NCI-H1417 treated with DMSO at 0.1 percent for 48 hours (cell line): ENCODE results near the gene GRIA3.
"Not testable (repeated sequence)": the region's sequence is repeated elsewhere in the genome, so short reads cannot be mapped to it uniquely, and the experiment has no call there.

Experiments used
- DNase-seq: peaks from one replicate; lab custom pipeline; 2025; lab: John Stamatoyannopoulos, UW

The GRIA3 gene

DNA sequence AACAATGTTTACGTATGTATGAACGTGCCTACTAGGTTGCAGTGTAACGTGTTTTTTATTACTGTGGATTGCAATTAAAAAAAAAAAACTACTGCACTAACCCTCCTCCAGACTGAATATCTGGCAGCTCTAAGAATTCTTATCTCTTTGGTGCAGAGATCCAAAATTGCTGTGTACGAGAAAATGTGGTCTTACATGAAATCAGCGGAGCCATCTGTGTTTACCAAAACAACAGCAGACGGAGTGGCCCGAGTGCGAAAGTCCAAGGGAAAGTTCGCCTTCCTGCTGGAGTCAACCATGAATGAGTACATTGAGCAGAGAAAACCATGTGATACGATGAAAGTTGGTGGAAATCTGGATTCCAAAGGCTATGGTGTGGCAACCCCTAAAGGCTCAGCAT lies 280.6 kb downstream of the GRIA3 start:
- DNase-seq: no peak

GRCh38 chrX:123468481-123468880 lies 284.4 kb downstream of the GRIA3 start:
- no peak for DNase-seq

DNA sequence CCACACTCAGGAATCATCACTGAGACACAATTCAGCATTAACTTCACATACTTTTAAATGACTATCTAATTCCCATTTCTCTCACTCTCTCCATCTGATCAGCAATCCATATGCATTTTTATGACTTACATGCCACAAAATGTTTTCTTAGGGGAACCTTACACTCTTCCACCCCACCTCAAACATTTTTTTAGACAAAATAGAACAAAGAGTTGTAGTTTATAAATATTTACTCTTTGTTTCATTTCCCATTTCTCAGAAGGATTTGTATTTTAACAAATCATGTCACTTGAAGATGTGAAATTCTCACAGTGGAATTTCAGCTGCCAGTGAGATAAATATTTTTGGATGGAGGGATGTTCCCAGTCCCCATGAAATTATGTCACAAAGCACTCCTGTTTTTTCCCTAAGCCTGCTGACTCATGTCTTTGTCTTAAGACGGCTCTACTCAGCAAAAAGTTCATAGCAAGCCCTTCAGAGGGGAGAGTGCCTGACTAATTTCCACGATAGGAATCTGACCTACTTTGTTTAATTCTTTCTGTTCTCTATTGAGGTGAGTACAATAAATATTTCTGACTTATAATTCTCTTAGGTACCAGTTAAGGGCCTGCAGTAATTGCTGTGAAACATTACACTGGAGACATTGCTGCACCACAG lies 291.1 kb downstream of the GRIA3 start:
- DNase-seq: no peak

DNA sequence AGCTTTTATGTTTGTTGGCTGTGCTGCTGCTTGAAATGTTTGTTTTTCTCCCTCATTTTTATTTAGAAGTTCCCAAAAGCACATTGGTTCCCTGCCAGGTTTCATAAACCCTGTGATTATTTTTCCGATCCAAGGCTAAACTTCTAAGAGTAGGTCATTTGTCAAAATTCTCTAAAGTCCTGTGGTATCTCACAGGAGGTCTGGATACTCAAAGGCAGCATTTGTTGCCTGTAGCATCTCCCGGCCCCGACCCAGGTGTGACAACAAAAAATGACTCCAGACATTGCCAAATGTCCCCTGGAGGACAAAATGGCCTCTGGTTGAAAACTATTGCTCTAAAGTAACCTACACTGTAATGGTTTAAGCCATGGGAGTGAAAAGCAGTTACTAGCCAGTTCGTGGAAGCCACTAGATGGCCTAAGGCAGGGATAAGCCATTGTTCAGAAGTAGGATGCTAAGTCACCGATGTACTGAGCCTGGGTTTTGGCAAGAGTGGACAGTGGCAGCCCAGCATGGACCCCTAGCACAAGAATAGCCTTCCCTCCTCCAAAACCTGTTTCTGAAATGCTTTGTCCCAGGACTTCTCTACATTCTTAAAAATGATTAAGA lies 292.6 kb downstream of the GRIA3 start:
- DNase-seq: no peak

- no peak for DNase-seq
Observed at GRCh38 chrX:123477673-123478072, 293.6 kb downstream of the GRIA3 start.

DNA sequence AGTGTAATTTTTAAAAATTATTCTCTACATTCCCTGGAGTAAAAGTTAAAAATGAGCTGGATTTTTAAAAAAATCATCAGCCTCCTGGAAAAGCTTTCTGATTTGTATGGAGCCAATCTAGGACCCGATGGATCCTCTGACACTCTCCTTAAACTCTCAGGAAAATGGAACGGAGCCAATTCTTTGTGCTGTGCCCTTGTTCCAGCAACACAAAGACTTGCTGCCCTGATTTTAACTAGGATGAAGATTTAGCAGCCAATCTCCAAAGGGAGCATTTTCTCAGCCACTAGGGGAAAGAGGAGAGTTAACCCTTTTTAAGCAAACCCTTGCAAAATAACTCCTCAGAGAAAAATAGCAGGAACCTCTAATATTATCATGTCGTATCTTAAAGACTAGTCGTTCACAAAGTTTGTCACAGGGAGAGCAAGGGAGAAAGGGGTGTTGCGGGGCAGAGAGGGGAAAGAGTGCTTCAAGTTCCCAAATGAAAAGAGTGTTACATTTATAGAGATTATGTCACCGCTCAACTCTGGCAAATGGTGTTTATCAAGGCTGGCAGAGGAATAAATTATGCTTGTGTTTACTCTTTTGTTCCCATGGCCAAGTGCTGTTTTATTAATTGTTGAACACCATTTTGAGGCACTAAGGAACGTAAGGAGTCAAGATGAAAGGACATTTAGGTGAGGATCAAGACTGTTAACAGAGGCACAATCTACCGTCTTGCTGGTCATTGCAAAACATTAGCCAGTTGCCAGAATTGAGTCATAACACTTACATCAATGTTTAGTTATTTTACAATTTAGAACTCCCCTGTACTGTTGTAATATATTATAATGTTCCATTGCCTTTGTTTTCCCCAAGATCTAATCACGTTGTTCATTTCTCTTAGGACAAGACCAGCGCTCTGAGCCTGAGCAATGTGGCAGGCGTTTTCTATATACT lies 298.1 kb downstream of the GRIA3 start:
- DNase-seq: no peak

DNA sequence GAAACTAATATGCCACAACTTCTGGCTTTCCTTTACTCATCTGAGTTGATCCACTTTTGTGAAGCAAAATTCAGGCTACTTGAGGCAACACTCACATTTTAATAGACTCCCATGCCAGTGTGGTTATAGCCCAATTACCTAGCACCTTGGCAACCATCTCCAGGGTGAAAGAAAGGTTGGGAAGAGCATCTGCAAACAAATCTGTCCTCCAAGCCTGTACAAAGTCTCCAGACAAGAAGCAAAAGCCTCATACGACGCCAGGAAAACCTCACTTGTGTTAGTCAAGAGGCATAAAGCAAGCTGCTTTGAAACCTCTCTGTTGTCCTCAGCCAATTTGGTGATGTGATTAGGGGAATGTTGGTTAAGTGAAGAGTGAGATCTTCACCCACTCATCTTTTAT lies 302.2 kb downstream of the GRIA3 start:
- DNase-seq: no peak

- no peak for DNase-seq
Observed at GRCh38 chrX:123487236-123487635, 303.2 kb downstream of the GRIA3 start.

DNA sequence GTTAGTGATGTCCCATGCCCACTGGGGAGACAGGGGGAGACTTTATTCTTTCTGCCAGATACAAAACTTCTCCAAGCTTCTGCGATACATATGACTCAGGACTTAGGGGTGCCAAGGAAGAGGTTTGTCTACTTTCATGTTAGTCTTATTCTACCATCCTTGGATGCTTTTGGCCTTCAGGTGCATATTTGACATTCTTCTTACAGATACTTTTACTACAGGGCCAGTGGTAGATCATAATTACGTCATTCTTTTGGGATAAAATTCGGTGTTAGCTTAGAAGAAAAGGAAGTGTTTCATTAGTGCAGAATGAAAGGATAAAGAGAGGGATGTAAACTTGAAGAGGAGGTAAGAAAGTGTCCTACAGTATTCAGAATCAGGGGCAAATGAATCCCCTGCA lies 303.6 kb downstream of the GRIA3 start:
- no peak for DNase-seq

DNA sequence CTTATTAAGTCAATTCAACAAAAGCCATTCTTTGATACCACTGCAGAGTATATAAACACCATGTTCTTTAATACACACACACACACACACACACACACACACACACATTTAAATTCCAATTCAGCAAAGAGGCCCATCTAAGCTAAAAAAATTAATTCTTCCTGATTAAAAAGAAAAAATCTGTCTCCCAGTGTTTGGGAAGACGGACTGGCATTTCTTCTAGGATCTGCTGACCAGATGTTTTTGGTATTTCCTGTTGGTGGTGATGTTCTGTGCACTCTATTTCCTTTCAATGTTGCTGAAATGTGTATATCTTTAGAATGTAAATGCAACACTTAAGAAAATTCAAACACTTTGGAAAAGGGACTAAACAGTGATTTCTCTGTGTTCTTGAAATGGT lies 304.9 kb downstream of the GRIA3 start:
- DNase-seq: no peak

DNA sequence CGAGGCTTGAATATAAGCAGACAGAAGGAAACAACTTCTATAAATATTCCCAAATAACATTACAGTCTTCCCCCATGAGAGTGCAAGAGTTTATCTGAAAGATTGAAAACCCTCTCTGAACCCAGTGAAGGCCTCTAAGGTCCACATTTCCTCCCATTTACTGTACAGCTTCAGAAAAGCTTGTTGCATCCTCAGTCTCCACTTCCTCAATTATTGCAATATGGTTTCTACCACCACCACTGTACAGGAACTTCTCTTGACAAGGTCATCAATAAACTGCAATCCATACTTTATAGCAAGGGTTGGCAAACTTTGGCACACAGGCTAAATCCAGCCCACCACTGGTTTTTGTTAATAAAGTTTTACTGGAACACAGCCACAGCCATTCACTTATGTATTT lies 309.8 kb downstream of the GRIA3 start:
- no peak for DNase-seq

DNA sequence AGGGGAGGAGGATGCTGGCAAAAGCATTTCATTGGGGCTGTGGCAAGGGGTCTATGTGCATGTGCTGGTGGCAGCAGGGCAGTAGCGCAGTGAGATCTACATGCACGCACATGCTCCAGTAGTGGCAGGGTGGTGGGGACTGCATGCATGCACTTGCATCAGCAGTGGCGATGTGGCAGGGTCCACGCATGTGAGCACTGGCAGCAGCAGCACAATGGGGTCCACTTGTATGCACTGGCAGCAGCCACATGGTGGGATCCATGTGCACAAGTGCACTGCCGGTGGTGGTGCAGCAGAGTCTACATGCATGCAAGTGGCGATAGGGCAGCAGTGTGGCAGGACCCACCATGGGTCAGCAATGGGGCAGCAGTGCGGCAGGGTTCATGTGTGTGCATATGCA lies 315.7 kb downstream of the GRIA3 start:
- DNase-seq: no peak

- DNase-seq: no peak
Observed at GRCh38 chrX:123504047-123504446, 320.0 kb downstream of the GRIA3 start.

DNA sequence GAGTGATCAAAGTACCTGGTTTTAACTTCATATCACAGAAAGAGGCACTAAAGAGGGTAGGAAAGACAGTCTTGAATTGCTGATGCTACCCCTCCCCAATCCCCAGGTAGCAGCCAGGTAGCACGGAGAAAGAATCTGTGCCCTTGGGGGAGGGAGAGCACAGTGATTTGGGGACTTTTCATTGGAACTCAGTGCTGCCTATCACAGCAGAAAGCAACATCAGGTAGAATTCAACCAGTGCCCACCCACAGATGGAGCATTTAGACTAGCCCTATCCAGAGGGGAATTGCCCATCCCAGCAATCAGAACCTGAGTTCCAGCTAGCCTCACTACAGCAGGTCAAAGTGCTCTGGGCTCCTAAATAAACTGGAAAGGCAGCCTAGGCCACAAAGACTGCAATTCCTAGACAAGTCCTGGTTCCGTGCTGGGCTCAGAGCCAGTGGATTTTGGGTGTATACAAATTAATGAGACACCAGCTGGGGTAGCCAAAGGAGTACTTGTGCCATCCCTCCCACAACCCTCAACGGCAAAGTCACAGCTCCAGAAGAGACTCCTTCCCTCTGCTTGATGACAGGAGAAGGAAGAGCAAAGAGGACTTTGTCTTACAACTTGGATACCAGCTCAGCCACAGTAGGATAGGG lies 320.7 kb downstream of the GRIA3 start:
- DNase-seq: no peak

GRCh38 chrX:123513585-123514278 lies 329.7 kb downstream of the GRIA3 start:
- DNase-seq: no peak

DNA sequence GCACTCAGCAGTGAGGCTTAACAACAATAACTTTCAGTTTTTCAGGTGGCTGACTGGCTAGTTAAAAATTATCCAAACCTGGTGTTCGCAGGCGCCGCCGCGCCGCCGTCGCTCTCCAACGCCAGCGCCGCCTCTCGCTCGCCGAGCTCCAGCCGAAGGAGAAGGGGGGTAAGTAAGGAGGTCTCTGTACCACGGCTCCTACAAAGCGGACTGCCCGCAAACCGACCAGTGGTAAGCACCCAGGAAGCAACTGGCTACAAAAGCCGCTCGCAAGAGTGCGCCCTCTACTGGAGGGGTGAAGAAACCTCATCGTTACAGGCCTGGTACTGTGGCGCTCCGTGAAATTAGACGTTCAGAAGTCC lies 330.2 kb downstream of the GRIA3 start:
- not testable (repeated sequence) for DNase-seq

GRCh38 chrX:123518791-123519190 lies 334.7 kb downstream of the GRIA3 start:
- DNase-seq: no peak

DNA sequence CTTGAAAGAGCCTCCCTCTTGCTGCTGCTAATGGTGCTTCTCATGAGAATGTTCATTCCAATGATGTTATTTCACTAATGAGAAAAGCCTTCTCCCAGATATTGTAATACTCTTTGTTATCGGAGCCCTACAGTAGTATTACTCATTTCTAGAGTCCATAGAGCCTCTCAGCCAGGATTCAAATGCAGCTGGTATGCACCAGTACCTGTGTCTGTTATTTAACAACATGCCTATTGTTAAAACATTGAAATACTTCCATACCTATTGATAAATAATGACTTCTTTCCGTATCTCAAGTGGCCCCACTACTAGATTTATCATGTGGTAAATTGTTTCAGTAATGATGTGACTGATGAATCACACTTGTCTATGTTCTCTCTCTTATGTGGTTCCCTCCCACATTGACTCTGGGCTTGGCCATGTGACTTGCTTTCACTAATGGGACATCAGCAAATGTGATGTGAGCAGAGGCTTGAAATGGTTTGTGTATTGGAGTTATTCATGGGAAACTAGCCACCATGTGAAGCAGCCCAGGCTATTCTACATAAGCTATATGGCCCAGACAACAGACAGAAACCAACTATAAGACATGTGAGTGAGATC lies 341.1 kb downstream of the GRIA3 start:
- no peak for DNase-seq

DNA sequence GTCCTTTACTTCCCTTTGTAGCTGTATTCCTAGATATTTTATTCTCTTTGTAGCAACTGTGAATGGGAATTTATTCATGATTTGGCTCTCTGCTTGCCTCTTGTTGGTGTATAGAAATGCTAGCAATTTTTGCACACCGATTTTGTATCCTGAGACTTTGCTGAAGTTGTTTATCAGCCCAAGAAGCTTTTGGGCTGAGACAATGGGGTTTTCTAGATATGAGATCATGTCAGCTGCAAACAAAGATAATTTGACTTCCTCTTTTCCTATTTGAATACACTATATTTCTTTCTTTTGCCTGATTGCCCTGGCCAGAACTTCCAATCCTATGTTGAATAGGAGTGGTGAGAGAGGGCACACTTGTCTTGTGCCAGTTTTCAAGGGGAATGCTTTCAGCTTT lies 346.6 kb downstream of the GRIA3 start:
- DNase-seq: not testable (repeated sequence)
